CD4-positive, alpha-beta T cell (primary cell): ENCODE measurements around the gene RNF227. TPM values are rescaled to one million over a fixed set of nuclear protein-coding genes. Genes with fewer than 3 reads are reported as not detected.

Source experiments
- ATAC-seq: fragments of 200-7000 bp; cut with Tn5 transposase; one replicate; pipeline ENCODE4 v1.10.0; 2022; ENCODE audit warnings: mild to moderate bottlenecking; ENCODE audit not compliant: poor library complexity
- CTCF ChIA-PET: fragments of 350-600 bp; sonication (Branson Sonifier 250); formaldehyde crosslinking; loops from one replicate; lab custom pipeline; 2021; ENCODE audit warnings: antibody characterized with exemption, inconsistent platforms; lab: Charles Lee
- POLR2A ChIA-PET: fragments of 350-600 bp; sonication (Branson Sonifier 250); formaldehyde crosslinking; loops from one replicate; lab custom pipeline; 2021; ENCODE audit warnings: antibody characterized with exemption, inconsistent platforms; lab: Charles Lee
- DNase-seq, 14 experiments: peaks; one replicate each; pipeline ENCODE4 v3.0.0-alpha.2; 2013 to 2020; ENCODE audit warnings: mixed read lengths in 2 of 14
- H3K27ac ChIP-seq, 2 donors: one replicate each; pipeline versions ENCODE4 v1.5.1 to v1.7.0; 2013; ENCODE audit warnings: low read length in 2 of 2, low read depth in 1 of 2, mild to moderate bottlenecking in 1 of 2
- H3K27me3 ChIP-seq, 2 experiments: 1 replicate in 1 of 2; 2 replicates in 1 of 2; pipeline versions ENCODE4 v1.6.1 to v1.7.0; 2013; ENCODE audit warnings: low read length in 2 of 2, control low read depth in 1 of 2, mild to moderate bottlenecking in 1 of 2, moderate library complexity in 1 of 2; ENCODE audit not compliant: insufficient read depth in 2 of 2, control insufficient read depth in 1 of 2
- H3K36me3 ChIP-seq: one replicate; pipeline ENCODE4 v1.6.1; 2013; ENCODE audit warnings: low read length, control low read depth; ENCODE audit not compliant: insufficient read depth
- H3K4me1 ChIP-seq: one replicate; pipeline ENCODE4 v1.6.1; 2013; ENCODE audit warnings: low read length, control low read depth; ENCODE audit not compliant: insufficient read depth
- H3K4me3 ChIP-seq: one replicate; pipeline ENCODE4 v1.5.1; 2013; ENCODE audit warnings: mild to moderate bottlenecking, low read length, moderate library complexity
- H3K9me3 ChIP-seq, 2 experiments: 1 replicate in 1 of 2; 2 replicates in 1 of 2; pipeline versions ENCODE4 v1.6.1 to v1.7.0; 2013; ENCODE audit warnings: low read length in 2 of 2, mild to moderate bottlenecking in 2 of 2, control low read depth in 1 of 2, moderate library complexity in 1 of 2; ENCODE audit not compliant: control insufficient read depth in 1 of 2, insufficient read depth in 1 of 2
- H3K27ac Mint-ChIP-seq: one replicate; pipeline ENCODE4 v1.8.0; 2020; ENCODE audit warnings: mixed read lengths
- H3K27me3 Mint-ChIP-seq: one replicate; pipeline ENCODE4 v1.8.0; 2021; ENCODE audit warnings: mixed read lengths
- H3K36me3 Mint-ChIP-seq: one replicate; pipeline ENCODE4 v1.8.0; 2021; ENCODE audit warnings: low read depth, mixed read lengths
- H3K4me1 Mint-ChIP-seq: one replicate; pipeline ENCODE4 v1.8.0; 2021; ENCODE audit warnings: low read depth, mixed read lengths
- H3K4me3 Mint-ChIP-seq: one replicate; pipeline ENCODE4 v1.8.0; 2020; ENCODE audit warnings: mild to moderate bottlenecking, mixed read lengths
- H3K9me3 Mint-ChIP-seq: one replicate; pipeline ENCODE4 v1.8.0; 2020; ENCODE audit warnings: mixed read lengths
- intact Hi-C, 2 experiments: fragments of 100-400 bp; cut with DNase I in 1 of 2; cut with micrococcal nuclease in 1 of 2; formaldehyde crosslinking; loops; one replicate each; pipeline versions ENCODE4 v1.15.1 to v1.9.0; 2023 to 2025; cut with DNase I, micrococcal nuclease
- total RNA-seq, 174 experiments: library from RNA in 2 of 174; stranded (reverse) in 2 of 174; gene quantifications; one replicate each; pipeline ENCODE4 v1.2.3 and lab custom pipeline; 2021 to 2026
- TF ChIP-seq, protein P1 (sequence below): fragments of 200-600 bp; IDR thresholded peaks from one replicate; pipeline ENCODE4 v1.8.0; 2022; ENCODE audit warnings: antibody characterized with exemption, mild to moderate bottlenecking

Gene RNF227
- total RNA-seq, 2 experiments from 2014 or later, result 3.2 to 3.5 TPM

DNA sequence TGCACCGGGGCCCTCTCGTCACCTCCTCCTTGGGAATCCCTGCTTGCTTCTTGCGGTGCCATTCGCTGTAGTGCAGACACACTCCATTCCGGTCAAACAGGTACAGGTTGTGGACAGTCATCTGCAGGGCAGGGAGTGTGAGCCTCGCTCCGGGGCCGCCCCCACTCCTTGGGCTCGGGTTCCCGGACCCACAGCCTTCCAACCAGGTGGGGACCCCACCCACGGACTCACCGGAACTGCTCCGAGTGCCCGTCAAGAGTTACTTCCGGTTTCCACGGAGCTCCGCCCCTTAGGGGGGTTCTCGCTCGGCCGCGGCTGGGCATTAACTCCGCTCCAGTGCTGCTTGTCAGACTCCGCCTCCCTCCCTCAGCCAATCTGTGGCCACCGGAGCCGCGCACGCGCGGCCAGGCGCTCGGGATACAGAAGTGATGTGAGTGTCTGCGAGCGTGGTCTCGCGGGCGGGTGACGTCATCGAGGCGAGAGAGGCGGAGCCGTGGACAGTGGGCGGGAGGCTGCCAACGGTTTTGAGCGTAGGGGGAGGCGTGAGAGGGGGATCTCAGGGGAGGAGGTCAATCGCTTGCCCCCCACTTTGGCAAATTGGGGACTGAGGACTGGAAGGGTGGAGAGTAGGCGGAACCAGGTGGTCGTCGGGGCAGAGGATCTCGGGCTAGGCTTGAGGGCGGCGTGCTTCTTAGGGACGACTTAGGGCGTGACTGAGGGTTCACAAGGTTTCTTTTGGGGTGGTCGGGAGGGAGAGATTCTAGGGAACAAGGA is 15.8 kb upstream of the RNF227 start, which contains the start of the genes CNTROB and TRAPPC1:
CNTROB (plus strand) TSS at position 498 of the 774 bp plus-strand sequence. CDS start 874 bp downstream, outside the sequence.
TRAPPC1 (minus strand) TSS at position 238 of the 774 bp plus-strand sequence; CDS start at position 121, 117 bp downstream.
- intact Hi-C loops, result loop anchor here (1.0 to 5.0 kb wide), 5 partner anchors 10 to 315 kb away; partner anchors contain the start of genes CHD3 (in 1 of the 2) and RNF227 (in 1 of the 2)
- H3K4me3 ChIP-seq, result peak within 1 kb of the TSS; percentile 94
- Mint-ChIP-seq H3K27me3 (no peaks in the 10 kb centered on the region), H3K4me1 (peaks cover 49% of the 10 kb centered on the region), H3K4me3 (peak within 1 kb of the TSS; percentile 97), H3K9me3 (no peaks in the 10 kb centered on the region), H3K36me3 (peaks cover 51% of the 10 kb centered on the region), H3K27ac (peak within 1 kb of the TSS; percentile 90)
- H3K4me1 ChIP-seq, result peaks cover 40% of the 10 kb centered on the region
- peak within 1 kb of the TSS; percentile 83 for H3K27ac ChIP-seq
- TF ChIP-seq, protein P1, sequence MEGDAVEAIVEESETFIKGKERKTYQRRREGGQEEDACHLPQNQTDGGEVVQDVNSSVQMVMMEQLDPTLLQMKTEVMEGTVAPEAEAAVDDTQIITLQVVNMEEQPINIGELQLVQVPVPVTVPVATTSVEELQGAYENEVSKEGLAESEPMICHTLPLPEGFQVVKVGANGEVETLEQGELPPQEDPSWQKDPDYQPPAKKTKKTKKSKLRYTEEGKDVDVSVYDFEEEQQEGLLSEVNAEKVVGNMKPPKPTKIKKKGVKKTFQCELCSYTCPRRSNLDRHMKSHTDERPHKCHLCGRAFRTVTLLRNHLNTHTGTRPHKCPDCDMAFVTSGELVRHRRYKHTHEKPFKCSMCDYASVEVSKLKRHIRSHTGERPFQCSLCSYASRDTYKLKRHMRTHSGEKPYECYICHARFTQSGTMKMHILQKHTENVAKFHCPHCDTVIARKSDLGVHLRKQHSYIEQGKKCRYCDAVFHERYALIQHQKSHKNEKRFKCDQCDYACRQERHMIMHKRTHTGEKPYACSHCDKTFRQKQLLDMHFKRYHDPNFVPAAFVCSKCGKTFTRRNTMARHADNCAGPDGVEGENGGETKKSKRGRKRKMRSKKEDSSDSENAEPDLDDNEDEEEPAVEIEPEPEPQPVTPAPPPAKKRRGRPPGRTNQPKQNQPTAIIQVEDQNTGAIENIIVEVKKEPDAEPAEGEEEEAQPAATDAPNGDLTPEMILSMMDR, result no peak
- H3K36me3 ChIP-seq, result peaks cover 20% of the 10 kb centered on the region
- no peaks in the 10 kb centered on the region for H3K27me3 ChIP-seq
- no peaks in the 10 kb centered on the region for H3K9me3 ChIP-seq
- peak; percentile 92 for ATAC-seq
- ChIA-PET POLR2A (interaction anchor here (1.0 to 5.3 kb wide), 16 partner anchors 9 to 447 kb away, joined by 3 to 60 read pairs (median 6); partner anchors contain the start of genes CYB5D1, FXR2, NAA38 and POLR2A), CTCF (interaction anchor here (0.9 to 2.6 kb wide), 8 partner anchors 9 to 244 kb away, joined by 3 to 12 read pairs (median 7); partner anchors contain the start of genes RNF227 and TP53)
- peak; percentile 97 to 100 (median 99) for DNase-seq

DNA sequence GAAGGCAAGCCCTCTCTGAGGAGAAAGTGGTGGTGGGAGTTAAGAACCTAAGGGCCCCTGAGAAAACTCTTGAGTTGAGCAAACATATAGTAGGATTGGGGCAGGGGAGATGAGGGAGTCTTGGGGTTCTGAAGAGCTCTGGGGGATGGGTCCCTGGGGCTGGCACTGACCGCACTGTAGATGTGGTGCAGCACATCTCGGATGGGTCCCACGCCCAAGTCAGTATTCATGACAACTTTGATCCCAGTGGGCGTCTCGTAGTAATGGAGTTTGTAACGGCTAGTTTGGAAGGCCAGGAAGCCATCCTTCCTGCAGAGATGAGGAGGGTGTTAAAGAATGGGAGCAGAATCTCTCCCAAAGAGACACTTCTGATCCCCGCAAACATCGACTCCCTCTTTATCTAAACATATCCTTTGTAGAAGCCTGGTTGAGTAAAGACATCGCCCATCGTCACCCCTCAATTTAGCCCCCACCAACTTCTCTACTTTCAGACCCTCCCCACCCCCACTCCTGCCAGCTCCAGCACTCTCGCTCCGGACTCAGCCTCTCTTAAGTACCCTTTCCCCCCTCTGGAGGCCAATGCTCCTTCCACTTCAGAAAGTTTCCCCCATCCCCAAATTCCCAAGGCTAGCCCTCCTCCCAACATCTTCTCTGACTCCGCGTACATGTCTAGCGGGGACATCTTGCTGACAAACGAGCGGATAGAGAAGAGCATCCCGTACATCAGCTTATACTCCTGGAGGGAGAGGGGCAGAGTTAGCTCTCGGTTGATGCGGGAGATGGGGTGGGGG is 14.9 kb upstream of the RNF227 start:
- Mint-ChIP-seq H3K4me1 (peaks cover 46% of the 10 kb centered on the region), H3K36me3 (peaks cover 42% of the 10 kb centered on the region), H3K9me3 (no peaks in the 10 kb centered on the region), H3K27me3 (no peaks in the 10 kb centered on the region), H3K4me3 (peak overlapping the region; percentile 97), H3K27ac (peak overlapping the region; percentile 90)
- POLR2A ChIA-PET, result interaction anchor here (1.0 to 5.3 kb wide), 17 partner anchors 9 to 446 kb away, joined by 3 to 60 read pairs (median 5); partner anchors contain the start of genes CYB5D1, FXR2, NAA38 and POLR2A
- no peak for DNase-seq
- H3K4me1 ChIP-seq, result peaks cover 40% of the 10 kb centered on the region
- H3K9me3 ChIP-seq, result no peaks in the 10 kb centered on the region
- TF ChIP-seq, protein P1, result no peak
- H3K4me3 ChIP-seq, result peak overlapping the region; percentile 94
- intact Hi-C loops, result loop anchor here (1.0 to 5.0 kb wide), 4 partner anchors 15 to 314 kb away; partner anchors contain the start of genes CHD3 (in 1 of the 2) and RNF227 (in 1 of the 2)
- no peak for ATAC-seq
- H3K36me3 ChIP-seq, result peaks cover 13% of the 10 kb centered on the region
- H3K27ac ChIP-seq, result peak overlapping the region; percentile 83
- CTCF ChIA-PET, result interaction anchor here (1.0 to 2.6 kb wide), 7 partner anchors 15 to 143 kb away, joined by 3 to 12 read pairs (median 7); partner anchors contain the start of gene RNF227
- no peaks in the 10 kb centered on the region for H3K27me3 ChIP-seq
